ENCODE measurements around the gene MEAF6. TPM values are rescaled to one million over a fixed set of nuclear protein-coding genes. Genes with fewer than 3 reads are reported as not detected.

MEAF6 gene
- total and polyA plus RNA-seq, 11 donors = 27.4 to 55.7 (median 39.6) TPM

DNA sequence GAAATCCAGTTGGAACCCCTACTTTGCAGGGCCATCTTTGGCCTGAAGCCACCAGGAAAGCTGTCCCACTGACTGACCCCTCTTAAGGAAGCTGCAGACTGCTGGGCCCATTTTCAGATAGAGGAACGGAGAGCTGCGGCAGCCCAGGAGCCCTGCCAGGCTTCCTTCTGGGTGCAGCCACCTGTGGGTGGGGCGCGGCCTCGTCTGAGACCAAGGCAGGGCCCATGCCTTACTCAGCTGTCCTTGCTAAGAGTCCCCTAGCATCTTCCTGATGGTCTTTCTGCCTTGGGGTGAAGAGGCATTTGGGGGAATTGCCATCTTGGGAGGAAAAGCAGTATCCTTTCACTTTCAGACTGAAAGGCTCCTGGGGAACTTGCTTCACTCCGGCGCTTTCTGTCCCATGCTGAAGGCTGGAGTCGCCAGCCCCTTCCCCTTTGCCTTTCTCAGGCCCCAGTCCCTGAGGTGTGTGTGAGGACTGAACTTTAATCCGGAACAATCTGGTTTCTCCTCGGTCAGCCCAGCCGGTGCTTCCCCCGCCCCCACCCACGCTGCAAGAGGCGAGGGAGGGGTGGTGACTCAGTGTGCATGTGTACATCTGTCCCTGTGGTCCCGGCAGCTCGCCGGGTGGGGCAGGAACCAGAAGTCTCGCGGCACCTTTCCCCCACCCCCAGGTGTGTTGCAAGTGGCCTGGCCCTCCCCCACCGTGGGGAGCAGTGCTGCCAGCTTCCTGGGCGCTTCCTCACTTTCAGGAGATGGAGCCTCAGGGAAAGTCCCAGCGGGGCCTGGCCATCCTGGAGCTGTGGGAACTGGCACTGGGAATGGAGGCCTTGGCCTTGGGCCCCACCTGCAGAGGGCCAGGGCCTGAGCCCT lies 35.1 kb downstream of the MEAF6 start:
- 34 to 45% (median 42%) methylated on average over 14 to 22 of the region's 22 CpGs for WGBS, 4 donors
- H3K4me3 ChIP-seq = peak overlapping the region in 10 of 12 donors; percentile 22 to 93 (median 39)
- DNase-seq = peak; percentile 75 to 87 (median 79)
- TF ChIP-seq POLR2A (IDR thresholded peaks at IDR 0.05) = peak in 1 of 2 donors; percentile 16
- TF ChIP-seq, protein P1, sequence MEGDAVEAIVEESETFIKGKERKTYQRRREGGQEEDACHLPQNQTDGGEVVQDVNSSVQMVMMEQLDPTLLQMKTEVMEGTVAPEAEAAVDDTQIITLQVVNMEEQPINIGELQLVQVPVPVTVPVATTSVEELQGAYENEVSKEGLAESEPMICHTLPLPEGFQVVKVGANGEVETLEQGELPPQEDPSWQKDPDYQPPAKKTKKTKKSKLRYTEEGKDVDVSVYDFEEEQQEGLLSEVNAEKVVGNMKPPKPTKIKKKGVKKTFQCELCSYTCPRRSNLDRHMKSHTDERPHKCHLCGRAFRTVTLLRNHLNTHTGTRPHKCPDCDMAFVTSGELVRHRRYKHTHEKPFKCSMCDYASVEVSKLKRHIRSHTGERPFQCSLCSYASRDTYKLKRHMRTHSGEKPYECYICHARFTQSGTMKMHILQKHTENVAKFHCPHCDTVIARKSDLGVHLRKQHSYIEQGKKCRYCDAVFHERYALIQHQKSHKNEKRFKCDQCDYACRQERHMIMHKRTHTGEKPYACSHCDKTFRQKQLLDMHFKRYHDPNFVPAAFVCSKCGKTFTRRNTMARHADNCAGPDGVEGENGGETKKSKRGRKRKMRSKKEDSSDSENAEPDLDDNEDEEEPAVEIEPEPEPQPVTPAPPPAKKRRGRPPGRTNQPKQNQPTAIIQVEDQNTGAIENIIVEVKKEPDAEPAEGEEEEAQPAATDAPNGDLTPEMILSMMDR (IDR thresholded peaks at IDR 0.05) = no peak
- H3K4me1 ChIP-seq = peaks cover 17 to 75% (median 54%) of the 10 kb centered on the region in 12 donors
- no peaks in the 10 kb centered on the region for H3K9me3 ChIP-seq
- ATAC-seq = peak in 3 of 4 donors; percentile 58 to 70 (median 61)
- intact Hi-C loops (cut with DNase I) = no loop called here
- peaks cover 0 to 79% (median 58%) of the 10 kb centered on the region in 9 donors for H3K36me3 ChIP-seq
- no peaks in the 10 kb centered on the region for H3K27me3 ChIP-seq
- H3K27ac ChIP-seq = peak overlapping the region; percentile 53 to 96 (median 88)

DNA sequence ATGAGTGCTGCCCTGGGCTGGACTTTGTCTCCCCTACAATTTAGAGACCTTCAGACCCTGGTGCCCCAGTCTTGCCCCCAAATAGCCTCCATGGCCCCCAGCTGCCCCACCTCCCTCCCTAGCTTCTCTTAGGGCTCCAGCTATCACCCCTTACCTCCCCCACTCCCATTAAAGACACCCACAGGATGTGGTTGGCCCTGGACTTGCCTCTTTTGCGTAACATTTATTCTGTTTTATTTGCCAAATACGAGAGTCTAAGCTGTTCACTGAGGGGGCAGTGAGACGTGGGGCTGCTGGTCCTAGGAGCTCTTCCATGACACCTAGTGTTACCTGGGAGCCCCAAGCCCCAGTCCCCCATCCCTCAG lies 35.7 kb downstream of the MEAF6 start:
- H3K36me3 ChIP-seq = peaks cover 0 to 73% (median 53%) of the 10 kb centered on the region in 9 donors
- intact Hi-C loops (cut with DNase I) = no loop called here
- WGBS, 4 donors = 66 to 83% (median 70%) methylated on average over 3 of the region's 3 CpGs

DNA sequence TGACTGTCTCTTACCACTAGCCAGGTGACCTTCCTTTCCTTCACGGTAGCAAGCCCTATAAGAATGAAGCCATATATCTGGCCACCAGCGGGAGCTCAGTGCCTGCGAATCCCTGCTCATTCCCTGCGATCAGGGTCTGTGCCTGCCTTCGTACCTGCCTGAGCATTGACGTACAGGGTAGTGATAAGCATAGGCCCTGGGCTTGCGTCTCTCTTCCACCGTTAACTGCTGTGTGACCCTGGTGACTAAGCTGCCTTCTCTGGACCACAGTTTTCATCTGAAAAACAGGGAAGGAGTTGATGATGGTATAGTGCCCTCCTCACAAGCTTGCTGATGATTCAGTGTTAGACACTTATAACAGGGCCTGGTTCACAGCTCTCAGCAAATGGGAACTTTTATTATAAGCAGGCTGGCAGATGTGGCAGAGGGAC lies 36.1 kb downstream of the MEAF6 start:
- peak overlapping the region in 10 of 12 donors; percentile 54 to 96 (median 90) for H3K27ac ChIP-seq
- no peaks in the 10 kb centered on the region for H3K9me3 ChIP-seq
- WGBS, 4 donors = 90 to 95% (median 93%) methylated on average over 8 of the region's 8 CpGs
- DNase-seq (no peak), ATAC-seq (no peak)
- intact Hi-C loops (cut with DNase I) = no loop called here
- peak overlapping the region in 5 of 12 donors; percentile 36 to 93 (median 55) for H3K4me3 ChIP-seq
- peaks cover 0 to 69% (median 49%) of the 10 kb centered on the region in 9 donors for H3K36me3 ChIP-seq
- H3K4me1 ChIP-seq = peaks cover 20 to 74% (median 54%) of the 10 kb centered on the region in 12 donors
- H3K27me3 ChIP-seq = no peaks in the 10 kb centered on the region
- no peak for TF ChIP-seq POLR2A (IDR thresholded peaks at IDR 0.05)
- TF ChIP-seq, protein P1 (IDR thresholded peaks at IDR 0.05) = no peak

More for the DNA sequence above, 35.7 kb downstream of the MEAF6 start:
- no peaks in the 10 kb centered on the region for H3K9me3 ChIP-seq
- no peaks in the 10 kb centered on the region for H3K27me3 ChIP-seq
- peaks cover 17 to 71% (median 52%) of the 10 kb centered on the region in 12 donors for H3K4me1 ChIP-seq
- peak overlapping the region in 10 of 12 donors; percentile 22 to 93 (median 39) for H3K4me3 ChIP-seq
- H3K27ac ChIP-seq = peak overlapping the region; percentile 53 to 96 (median 88)
- DNase-seq = no peak
- TF ChIP-seq POLR2A (IDR thresholded peaks at IDR 0.05) = no peak
- TF ChIP-seq, protein P1 (IDR thresholded peaks at IDR 0.05) = no peak
- no peak for ATAC-seq

DNA sequence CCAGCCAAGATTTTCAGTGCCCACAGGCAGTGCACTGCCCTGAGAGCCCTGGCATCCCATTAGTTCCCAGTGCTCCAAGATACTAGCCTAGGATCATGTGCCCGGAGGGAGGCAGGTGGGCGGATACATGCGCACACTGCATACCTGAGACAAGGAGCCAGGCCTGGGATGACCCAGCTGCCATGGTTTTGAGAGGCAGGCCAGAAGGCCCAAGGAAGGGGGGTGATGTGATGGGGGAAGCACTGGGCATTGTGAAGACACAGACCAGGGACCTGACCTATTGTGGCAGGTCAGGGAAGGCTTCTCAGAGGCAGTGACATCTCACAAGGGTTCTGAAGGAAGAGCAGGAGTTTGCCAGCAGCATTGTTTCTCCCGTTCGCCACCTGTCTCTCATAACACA lies 36.6 kb downstream of the MEAF6 start:
- intact Hi-C loops (cut with DNase I) = no loop called here
- ATAC-seq = no peak
- peak overlapping the region in 9 of 12 donors; percentile 91 to 96 (median 94) for H3K27ac ChIP-seq
- H3K27me3 ChIP-seq = no peaks in the 10 kb centered on the region
- no peak for DNase-seq
- 90 to 94% (median 93%) methylated on average over 5 of the region's 5 CpGs for WGBS, 4 donors
- no peaks in the 10 kb centered on the region for H3K9me3 ChIP-seq
- H3K36me3 ChIP-seq = peaks cover 0 to 64% (median 44%) of the 10 kb centered on the region in 9 donors
- TF ChIP-seq, protein P1 (IDR thresholded peaks at IDR 0.05) = no peak
- no peak for TF ChIP-seq POLR2A (IDR thresholded peaks at IDR 0.05)
- H3K4me3 ChIP-seq = peak overlapping the region in 7 of 12 donors; percentile 84 to 93 (median 89)
- peaks cover 20 to 79% (median 58%) of the 10 kb centered on the region in 12 donors for H3K4me1 ChIP-seq
